NCI-H510A (cell line): ENCODE measurements around the gene ITPRIPL1.

Experiments used
- DNase-seq: peaks from one replicate; lab custom pipeline; 2025; lab: John Stamatoyannopoulos, UW

ITPRIPL1 gene

GRCh38 chr2:96320728-96321622, 4.1 kb upstream of the ITPRIPL1 start:
- no peak for DNase-seq

DNA sequence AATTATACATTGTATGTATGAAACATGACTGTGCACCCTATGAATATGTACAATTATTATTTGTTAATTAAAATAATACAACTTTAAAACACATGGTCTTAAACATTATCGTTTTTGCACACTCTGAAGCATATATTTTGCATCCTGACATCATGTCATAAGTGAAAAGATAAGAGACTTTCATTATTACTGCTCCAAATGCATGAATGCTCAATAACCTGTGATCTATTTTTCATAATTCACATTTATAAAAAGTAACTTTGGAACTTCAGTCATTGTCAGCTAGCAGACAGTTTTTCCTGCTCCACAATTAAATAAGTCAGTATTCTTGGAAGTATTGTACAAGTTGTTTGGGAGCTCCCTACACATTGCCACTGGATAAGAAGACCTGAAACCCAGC, 1.3 kb upstream of the ITPRIPL1 start:
- no peak for DNase-seq

DNA sequence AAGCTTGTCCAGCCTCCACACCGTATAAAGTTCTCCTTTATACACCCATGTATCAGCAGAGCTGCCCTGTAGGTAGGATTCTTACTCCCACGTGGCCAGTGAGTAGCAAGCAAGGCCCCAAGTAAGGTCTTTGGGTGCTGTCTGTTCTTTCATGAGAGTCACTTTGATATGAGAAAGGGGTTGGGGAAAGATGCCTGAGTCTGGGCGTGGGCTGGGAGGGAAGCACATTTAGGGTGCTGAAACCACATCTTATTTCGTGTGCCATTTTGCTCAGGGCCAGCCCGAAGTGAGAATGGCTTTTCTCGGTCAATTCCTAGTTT, 436 bp upstream of the ITPRIPL1 start:
- no peak for DNase-seq

GRCh38 chr2:96325884-96326255, 753 bp downstream of the ITPRIPL1 start:
- DNase-seq: no peak

DNA sequence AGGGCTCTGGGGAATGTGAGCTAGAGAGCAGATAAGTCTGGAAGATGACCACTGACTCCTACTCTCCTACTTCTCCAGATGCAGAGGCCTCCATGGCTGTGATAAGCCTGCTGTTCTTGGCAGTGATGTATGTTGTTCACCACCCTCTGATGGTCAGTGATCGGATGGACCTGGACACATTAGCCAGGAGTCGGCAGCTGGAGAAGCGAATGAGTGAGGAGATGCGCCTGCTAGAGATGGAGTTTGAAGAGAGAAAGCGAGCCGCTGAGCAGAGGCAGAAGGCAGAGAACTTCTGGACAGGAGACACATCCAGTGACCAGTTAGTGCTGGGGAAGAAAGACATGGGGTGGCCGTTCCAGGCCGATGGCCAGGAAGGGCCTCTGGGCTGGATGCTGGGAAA, 1.4 kb downstream of the ITPRIPL1 start:
- DNase-seq: no peak

DNA sequence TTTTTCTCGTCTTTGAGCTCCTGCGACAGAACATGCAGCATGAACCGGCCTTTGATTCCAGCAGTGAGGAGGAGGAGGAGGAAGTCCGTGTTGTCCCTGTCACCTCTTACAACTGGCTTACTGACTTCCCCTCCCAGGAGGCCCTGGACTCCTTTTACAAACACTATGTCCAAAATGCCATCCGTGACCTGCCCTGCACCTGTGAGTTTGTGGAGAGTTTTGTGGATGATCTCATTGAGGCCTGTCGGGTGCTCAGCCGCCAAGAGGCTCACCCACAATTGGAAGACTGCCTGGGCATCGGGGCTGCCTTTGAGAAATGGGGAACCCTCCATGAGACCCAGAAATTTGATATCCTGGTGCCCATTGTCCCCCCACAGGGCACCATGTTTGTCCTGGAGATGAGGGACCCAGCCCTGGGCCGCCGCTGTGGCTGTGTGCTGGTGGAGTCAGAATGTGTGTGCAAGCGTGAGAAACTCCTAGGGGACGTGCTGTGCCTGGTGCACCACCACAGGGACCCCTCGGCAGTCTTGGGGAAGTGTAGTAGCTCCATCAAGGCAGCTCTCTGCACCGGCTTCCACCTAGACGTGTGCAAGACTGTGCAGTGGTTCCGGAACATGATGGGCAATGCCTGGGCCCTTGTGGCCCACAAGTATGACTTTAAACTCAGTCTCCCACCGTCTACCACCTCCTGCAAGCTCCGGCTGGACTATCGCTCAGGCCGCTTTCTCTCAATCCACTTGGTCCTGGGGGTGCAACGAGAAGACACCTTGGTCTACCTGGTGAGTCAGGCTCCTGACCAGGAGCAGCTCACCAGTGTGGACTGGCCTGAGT, 2.1 kb downstream of the ITPRIPL1 start:
- DNase-seq: no peak

DNA sequence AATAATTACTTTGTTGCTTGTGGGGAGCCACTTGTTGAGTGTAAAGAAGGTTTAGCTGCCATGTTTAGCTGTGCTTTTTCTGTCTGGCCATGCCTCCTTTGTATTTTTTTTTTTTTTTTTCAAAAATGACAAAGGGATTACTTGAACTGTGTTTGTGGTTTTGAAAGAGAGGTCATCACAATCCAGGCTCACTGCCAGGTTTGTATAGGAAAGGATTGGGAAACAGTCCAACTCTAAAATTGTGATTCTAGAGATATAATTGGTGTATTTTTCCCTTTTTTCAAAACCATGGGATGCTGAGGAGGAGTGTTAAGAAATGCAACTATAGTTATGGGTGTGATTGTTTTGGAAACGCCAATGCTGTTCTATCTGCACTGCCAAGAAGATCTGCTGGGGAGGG, 4.3 kb downstream of the ITPRIPL1 start:
- DNase-seq: no peak

DNA sequence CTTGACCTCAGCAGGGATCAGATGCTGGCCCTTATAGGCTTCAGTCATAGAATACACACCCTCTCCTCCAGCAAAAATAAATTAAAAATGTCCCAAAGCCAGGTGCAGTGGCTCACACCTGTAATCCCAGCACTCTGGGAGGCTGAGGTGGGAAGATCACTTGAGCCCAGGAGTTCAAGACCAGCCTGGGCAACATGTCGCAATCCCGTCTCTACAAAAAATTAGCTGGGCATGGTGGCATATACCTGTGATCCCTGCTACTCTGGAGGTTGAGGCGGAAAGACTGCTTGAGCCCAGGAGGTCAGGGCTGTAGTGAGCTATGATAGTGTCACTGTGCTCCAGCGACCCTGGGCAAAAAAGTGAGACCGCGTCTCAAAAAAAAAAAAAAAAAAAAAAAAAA, 4.8 kb downstream of the ITPRIPL1 start:
- DNase-seq: no peak

DNA sequence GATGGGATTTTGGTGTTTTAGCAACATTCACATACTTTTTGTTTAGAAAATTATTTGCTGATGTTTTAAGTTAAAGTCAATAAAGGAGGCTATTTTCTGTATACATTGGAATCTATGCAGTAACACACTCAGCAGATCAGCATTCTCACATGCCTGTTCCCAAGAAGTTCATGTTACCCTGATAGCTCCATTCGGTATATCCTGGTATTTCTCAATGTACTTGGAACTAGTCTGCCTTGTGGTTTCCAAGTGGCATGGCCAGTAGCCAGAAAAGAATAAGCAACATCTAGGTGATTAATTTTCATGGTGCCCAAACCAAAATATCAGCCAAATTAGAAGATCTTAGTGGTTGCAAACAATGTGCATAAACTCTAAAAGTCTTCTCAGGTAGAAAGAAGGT, 5.3 kb downstream of the ITPRIPL1 start:
- DNase-seq: no peak

DNA sequence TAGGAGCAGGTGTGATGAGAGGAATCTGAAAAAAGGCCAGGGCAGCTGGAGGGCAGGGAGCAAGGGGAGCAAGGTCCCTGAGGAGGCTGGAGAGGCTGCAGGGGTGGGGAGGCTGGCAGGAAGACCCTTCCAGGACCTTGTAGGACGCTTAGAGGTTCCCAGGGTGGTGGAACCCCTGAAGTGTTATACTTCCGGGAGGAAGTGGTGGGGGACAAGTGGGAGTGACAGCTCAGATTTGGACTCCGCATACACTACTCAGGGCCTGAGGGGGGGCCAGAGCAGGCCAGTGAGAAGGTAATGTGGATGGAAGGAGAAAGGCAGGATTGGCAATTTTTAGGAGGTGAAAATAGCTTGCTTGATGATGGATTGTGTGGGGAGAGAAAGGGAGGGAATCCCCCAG, 8.6 kb downstream of the ITPRIPL1 start:
- no peak for DNase-seq

- no peak for DNase-seq
Observed at GRCh38 chr2:96336104-96336775, 11.1 kb downstream of the ITPRIPL1 start.

GRCh38 chr2:96336873-96337272, 11.8 kb downstream of the ITPRIPL1 start:
- DNase-seq: no peak

DNA sequence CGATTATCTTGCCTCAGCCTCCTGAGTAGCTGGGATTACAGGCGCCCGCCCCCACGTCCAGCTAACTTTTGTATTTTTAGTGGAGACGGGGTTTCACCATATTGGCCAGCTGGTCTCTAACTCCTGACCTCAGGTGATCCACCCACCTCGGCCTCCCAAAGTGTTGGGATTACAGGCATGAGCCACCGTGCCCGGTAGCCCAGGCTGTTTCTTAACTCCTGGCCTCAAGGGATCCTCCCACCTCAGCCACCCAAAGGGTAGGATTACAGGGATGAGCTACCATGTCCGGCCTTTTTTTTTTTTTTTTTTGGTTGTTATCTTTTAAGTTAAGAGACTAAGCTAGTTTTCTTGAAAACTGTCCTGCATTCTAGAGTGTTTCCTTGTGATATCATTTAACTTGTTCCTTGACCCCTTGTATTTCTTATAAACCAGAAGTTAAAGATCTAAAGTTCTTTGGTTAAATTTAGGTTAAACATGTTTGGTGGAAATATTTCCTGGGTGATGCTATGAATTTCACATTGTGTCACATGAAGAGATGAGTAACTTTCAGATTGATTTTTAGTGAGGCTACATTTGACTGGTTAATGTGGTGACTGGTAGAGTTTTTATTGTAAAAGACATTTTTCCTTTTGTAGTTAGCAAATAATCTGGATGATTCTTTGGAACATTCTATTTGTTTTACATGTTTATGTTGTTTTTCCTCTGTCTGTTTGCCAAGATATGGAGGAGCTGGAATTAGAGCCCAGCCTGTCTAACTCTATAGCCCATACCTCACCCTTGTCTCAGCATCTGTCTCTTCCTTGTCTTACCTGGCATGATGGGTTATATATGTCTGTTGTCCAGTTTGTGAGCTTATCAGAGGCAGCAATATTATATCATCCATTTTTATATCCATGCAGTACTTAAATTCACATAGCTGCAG, 15.6 kb downstream of the ITPRIPL1 start:
- no peak for DNase-seq

DNA sequence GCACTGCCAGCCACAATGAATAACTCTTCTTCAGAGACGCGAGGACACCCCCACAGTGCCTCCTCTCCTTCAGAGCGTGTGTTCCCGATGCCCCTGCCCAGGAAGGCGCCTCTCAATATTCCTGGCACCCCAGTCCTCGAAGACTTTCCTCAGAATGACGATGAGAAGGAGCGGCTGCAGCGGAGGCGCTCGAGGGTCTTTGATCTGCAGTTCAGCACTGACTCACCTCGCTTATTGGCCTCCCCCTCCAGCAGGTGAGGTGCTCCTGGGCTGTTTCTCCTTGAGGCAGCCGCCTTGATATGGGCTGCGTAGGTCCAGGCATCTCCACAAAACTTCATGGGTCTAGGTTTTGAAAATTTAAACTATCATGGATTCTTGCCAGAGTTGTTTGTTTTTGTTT, 16.5 kb downstream of the ITPRIPL1 start:
- no peak for DNase-seq

DNA sequence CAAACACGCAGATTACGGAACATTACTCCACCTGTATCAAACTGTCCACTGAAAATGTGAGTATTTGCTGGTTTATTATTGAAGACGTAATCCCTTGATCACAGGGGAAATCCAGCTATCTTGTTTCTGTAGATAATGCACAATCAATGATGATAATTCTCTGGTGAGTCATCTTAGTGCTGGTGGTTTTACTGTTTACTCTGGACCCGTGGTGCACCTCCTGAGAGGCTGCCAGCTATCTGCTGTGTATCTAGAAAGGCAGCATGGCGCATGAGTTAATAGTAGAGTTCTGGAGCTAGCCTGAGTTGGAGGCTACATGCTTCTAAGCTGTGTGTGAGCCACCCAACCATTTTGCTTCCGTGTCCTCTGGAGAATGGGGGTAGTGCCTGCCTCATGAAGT, 17.0 kb downstream of the ITPRIPL1 start:
- DNase-seq: no peak

GRCh38 chr2:96344011-96344410, 18.9 kb downstream of the ITPRIPL1 start:
- no peak for DNase-seq

DNA sequence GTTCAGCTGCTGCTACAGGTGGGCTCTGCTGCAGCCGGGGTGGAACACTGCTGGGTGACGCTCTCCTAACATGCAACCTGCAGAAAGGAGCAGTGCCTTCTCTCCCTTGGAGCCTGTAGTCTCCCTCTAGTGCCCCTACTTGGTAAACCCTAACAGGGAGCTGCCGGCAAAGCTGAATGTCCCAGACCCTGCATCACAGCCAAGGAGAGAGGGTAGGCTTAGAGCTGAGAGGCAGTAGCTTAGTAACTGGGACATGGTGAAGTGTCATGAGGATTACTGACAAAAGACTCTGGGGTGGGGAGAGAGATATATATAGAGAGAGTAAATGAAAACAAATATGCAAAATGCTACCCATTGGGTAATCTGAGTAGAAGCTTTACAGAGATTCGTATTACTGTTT, 20.3 kb downstream of the ITPRIPL1 start:
- no peak for DNase-seq

GRCh38 chr2:96345868-96346462, 20.8 kb downstream of the ITPRIPL1 start:
- DNase-seq: no peak

GRCh38 chr2:96347395-96347794, 22.3 kb downstream of the ITPRIPL1 start:
- no peak for DNase-seq

DNA sequence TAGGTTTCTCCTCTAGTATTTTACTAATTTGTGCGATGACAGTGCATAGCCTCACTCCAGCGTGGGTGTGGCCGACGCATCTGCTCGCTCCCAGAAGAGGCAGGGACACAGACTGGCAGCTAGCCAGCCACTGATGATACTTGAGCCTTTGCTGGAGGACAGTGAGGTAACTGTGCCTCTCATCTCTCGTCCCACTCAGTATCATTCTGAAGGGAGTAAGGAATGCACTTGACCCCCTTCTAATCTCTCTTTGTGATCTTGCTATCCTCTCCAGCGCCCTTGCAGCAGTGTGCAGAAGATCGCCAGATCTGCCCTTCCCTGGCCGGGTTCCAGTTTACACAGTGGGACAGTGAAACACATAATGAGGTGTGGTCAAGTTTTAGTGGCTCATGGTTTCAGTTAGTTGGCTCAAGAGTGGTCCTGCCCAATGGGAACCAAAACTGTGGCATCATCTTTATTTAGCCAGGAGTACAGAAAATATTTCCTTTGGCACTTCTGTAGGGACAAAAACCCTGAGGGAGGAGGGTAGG, 28.0 kb downstream of the ITPRIPL1 start:
- peak; percentile 81 for DNase-seq

DNA sequence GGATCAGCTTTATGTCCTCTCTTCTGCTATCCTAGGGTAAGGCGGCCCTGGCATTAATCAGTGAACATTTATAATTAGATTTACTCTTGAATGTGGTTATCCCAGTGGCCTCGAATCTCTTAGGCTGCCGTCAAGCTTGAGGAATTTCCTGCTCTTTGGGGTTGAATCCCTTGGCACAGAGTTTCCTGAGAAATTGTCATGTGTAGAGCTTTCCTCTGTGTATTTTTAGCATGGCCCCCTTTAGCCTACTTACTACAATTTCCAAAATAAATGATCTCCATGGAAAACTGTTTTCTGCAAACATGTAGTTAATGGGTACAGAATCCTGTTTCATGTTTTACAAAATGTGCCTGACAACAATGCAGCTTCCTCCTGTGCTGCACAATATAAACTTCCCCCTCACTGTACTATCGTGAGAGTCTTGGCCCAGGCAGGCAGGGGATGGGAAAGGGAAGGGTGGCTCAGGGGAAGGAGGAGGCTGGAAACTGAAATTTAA, 28.5 kb downstream of the ITPRIPL1 start:
- DNase-seq: no peak
